SK-N-SH (cell line): ENCODE measurements around the gene GUK1. TPM values are rescaled to one million over a fixed set of nuclear protein-coding genes. Genes with fewer than 3 reads are reported as not detected.

Experiments used
- CTCF ChIA-PET: fragments of 300-600, 350-600 bp; formaldehyde crosslinking; extraction: SDS; loops from one replicate; lab custom pipeline; 2021; lab: Yijun Ruan, JAX
- POLR2A ChIA-PET: fragments of 350-600 bp; sonication (Branson Sonifier 250); formaldehyde crosslinking; extraction: SDS; loops from one replicate; lab custom pipeline; 2020; ENCODE audit warnings: antibody characterized with exemption, inconsistent platforms; lab: Yijun Ruan, JAX
- DNase-seq: peaks from one replicate; pipeline ENCODE4 v3.0.0; 2012
- H2AFZ ChIP-seq: fragments of 200-600 bp; sonication (generic); 2 replicates; pipeline ENCODE4 v1.8.1; 2016; ENCODE audit warnings: antibody characterized with exemption, mild to moderate bottlenecking, low read depth
- H3F3A ChIP-seq: fragments of 200-600 bp; sonication (generic); replicated peaks from 2 replicates; pipeline ENCODE3; 2016; ENCODE audit warnings: antibody characterized with exemption, mild to moderate bottlenecking; ENCODE audit not compliant: insufficient read depth
- H3K27ac ChIP-seq, 2 experiments: fragments of 200-500 bp in 1 of 2; fragments of 200-600 bp in 1 of 2; sonication (Bioruptor generic) in 1 of 2; sonication (generic), shearing (Covaris generic) in 1 of 2; 2 replicates each; pipeline versions ENCODE4 v1.5.1 to v1.6.1; 2014 to 2016; ENCODE audit warnings: low read depth in 2 of 2, inconsistent platforms in 1 of 2, low read length in 1 of 2, mild to moderate bottlenecking in 1 of 2, mixed read lengths in 1 of 2
- H3K27me3 ChIP-seq: fragments of 200-600 bp; sonication (generic), shearing (Covaris generic); 2 replicates; pipeline ENCODE4 v1.6.1; 2016; ENCODE audit warnings: mixed run types; ENCODE audit not compliant: insufficient read depth
- H3K36me3 ChIP-seq, 2 experiments: fragments of 200-500 bp in 1 of 2; fragments of 200-600 bp in 1 of 2; sonication (Bioruptor generic) in 1 of 2; sonication (generic) in 1 of 2; replicated peaks in 1 of 2; 2 replicates each; pipeline versions ENCODE3 to v1.5.1; 2014 to 2016; ENCODE audit warnings: low read length in 1 of 2, mild to moderate bottlenecking in 1 of 2; ENCODE audit not compliant: insufficient read depth in 2 of 2, control insufficient read depth in 1 of 2
- H3K4me1 ChIP-seq, 2 experiments: fragments of 200-500 bp in 1 of 2; fragments of 200-600 bp in 1 of 2; sonication (Bioruptor generic) in 1 of 2; sonication (generic), shearing (Covaris generic) in 1 of 2; 2 replicates each; pipeline versions ENCODE4 v1.5.1 to v1.6.1; 2014 to 2016; ENCODE audit warnings: low read depth in 1 of 2, low read length in 1 of 2, mixed run types in 1 of 2; ENCODE audit not compliant: insufficient read depth in 2 of 2, control insufficient read depth in 1 of 2
- H3K4me2 ChIP-seq: fragments of 200-600 bp; sonication (generic), shearing (Covaris generic); 2 replicates; pipeline ENCODE4 v1.6.1; 2017; ENCODE audit warnings: mixed run types
- H3K4me3 ChIP-seq, 2 experiments: fragments of 200-500 bp in 1 of 2; fragments of 200-600 bp in 1 of 2; sonication (Bioruptor generic) in 1 of 2; sonication (generic), shearing (Covaris generic) in 1 of 2; 2 replicates each; pipeline versions ENCODE4 v1.5.1 to v1.8.1; 2014 to 2016; ENCODE audit warnings: low read depth in 2 of 2, inconsistent platforms in 1 of 2, low read length in 1 of 2, mild to moderate bottlenecking in 1 of 2, mixed read lengths in 1 of 2, moderate library complexity in 1 of 2
- H3K79me2 ChIP-seq: fragments of 200-600 bp; sonication (generic); 2 replicates; pipeline ENCODE4 v1.8.1; 2017; ENCODE audit warnings: mild to moderate bottlenecking; ENCODE audit not compliant: insufficient read depth
- H3K9ac ChIP-seq: fragments of 200-600 bp; sonication (generic); 2 replicates; pipeline ENCODE4 v1.6.1; 2017; ENCODE audit warnings: mixed run types
- H3K9me2 ChIP-seq: fragments of 200-600 bp; sonication (generic); 2 replicates; pipeline ENCODE4 v1.6.1; 2017; ENCODE audit warnings: mixed run types
- H3K9me3 ChIP-seq: fragments of 200-600 bp; sonication (generic); 2 replicates; pipeline ENCODE4 v1.6.1; 2017; ENCODE audit warnings: mixed run types, mild to moderate bottlenecking, moderate library complexity
- H4K20me1 ChIP-seq: fragments of 200-600 bp; sonication (generic); 2 replicates; pipeline ENCODE4 v1.6.1; 2017; ENCODE audit warnings: mild to moderate bottlenecking, mixed run types; ENCODE audit not compliant: insufficient read depth
- CHD2 ChIP-seq: fragments of 150-350 bp; IDR thresholded peaks from 2 replicates; pipeline ENCODE4 v1.6.1; 2018; ENCODE audit warnings: low read length; ENCODE audit not compliant: partially characterized antibody
- ELF1 ChIP-seq: IDR thresholded peaks from 2 replicates; pipeline ENCODE4 v1.4.0; 2012
- EP300 ChIP-seq, 2 experiments: IDR thresholded peaks; 2 replicates each; pipeline versions ENCODE4 v1.4.0 to v1.6.1; 2012; ENCODE audit warnings: borderline replicate concordance in 1 of 2, low read depth in 1 of 2, low read length in 1 of 2
- FOXJ3 ChIP-seq: sonication (generic); formaldehyde crosslinking; IDR thresholded peaks from 2 replicates; pipeline ENCODE4 v1.5.1; 2020; ENCODE audit warnings: mild to moderate bottlenecking, missing genetic modification reagents
- GABPA ChIP-seq: IDR thresholded peaks from 2 replicates; pipeline ENCODE4 v1.4.0; 2012; ENCODE audit warnings: low read depth, mild to moderate bottlenecking
- GATA2 ChIP-seq: sonication (generic); formaldehyde crosslinking; IDR thresholded peaks from 2 replicates; pipeline ENCODE4 v1.5.0; 2020; ENCODE audit warnings: mild to moderate bottlenecking, missing genetic modification reagents
- JUND ChIP-seq: IDR thresholded peaks from 2 replicates; pipeline ENCODE4 v1.4.0; 2012
- MXI1 ChIP-seq: IDR thresholded peaks from 2 replicates; pipeline ENCODE4 v1.6.1; 2012; ENCODE audit warnings: mild to moderate bottlenecking, low read depth, low read length, improper control_type of control experiment
- NFIC ChIP-seq: IDR thresholded peaks from 2 replicates; pipeline ENCODE4 v1.4.0; 2012; ENCODE audit warnings: borderline replicate concordance
- POLR2AphosphoS5 ChIP-seq: IDR thresholded peaks from 2 replicates; pipeline ENCODE4 v1.6.1; 2012; ENCODE audit warnings: low read depth, low read length
- RAD21 ChIP-seq: IDR thresholded peaks from 2 replicates; pipeline ENCODE4 v1.6.1; 2012; ENCODE audit warnings: mild to moderate bottlenecking, low read length
- RCOR1 ChIP-seq: fragments of 150-350 bp; IDR thresholded peaks from 2 replicates; pipeline ENCODE4 v1.6.1; 2017; ENCODE audit warnings: antibody characterized with exemption, low read length
- RFX5 ChIP-seq: IDR thresholded peaks from 2 replicates; pipeline ENCODE4 v1.6.1; 2012; ENCODE audit warnings: mild to moderate bottlenecking, improper control_type of control experiment, low read length
- RXRA ChIP-seq: IDR thresholded peaks from 2 replicates; pipeline ENCODE4 v1.4.0; 2012; ENCODE audit warnings: low read depth, mild to moderate bottlenecking, borderline replicate concordance
- TAF1 ChIP-seq: IDR thresholded peaks from 2 replicates; pipeline ENCODE4 v1.6.1; 2012; ENCODE audit warnings: low read depth, mild to moderate bottlenecking, low read length, moderate library complexity, borderline replicate concordance
- TCF12 ChIP-seq: IDR thresholded peaks from 2 replicates; pipeline ENCODE4 v1.4.0; 2012
- YY1 ChIP-seq: IDR thresholded peaks from 2 replicates; pipeline ENCODE4 v1.4.0; 2012; ENCODE audit warnings: low read depth, mild to moderate bottlenecking
- WGBS: methylation state at CpG from one replicate; pipeline ENCODE4 v1.1.6; 2017; ENCODE audit warnings: low lambda C conversion rate; 5-methylcytosine and 5-hydroxymethylcytosine counted together
- polyA plus RNA-seq, 3 experiments: library from polyadenylated mRNA; depleted of rRNA; stranded (reverse); fragments of >200 nt; gene quantifications; 2 replicates each; pipeline ENCODE4 v1.2.3, GENCODE V29; 2012
- TF ChIP-seq, protein P1 (sequence below): IDR thresholded peaks from 2 replicates; pipeline ENCODE4; 2012
- TF ChIP-seq, protein P2 (sequence below): IDR thresholded peaks from 2 replicates; pipeline ENCODE4 v1.4.0; 2012; ENCODE audit warnings: low read depth
- TF ChIP-seq, protein P3 (sequence below): IDR thresholded peaks from 2 replicates; pipeline ENCODE4 v1.6.1; 2012; ENCODE audit warnings: mild to moderate bottlenecking, low read depth, low read length, moderate library complexity
- TF ChIP-seq, protein P4 (sequence below): IDR thresholded peaks from 2 replicates; pipeline ENCODE4 v1.4.0; 2012; ENCODE audit warnings: low read depth, borderline replicate concordance

Gene GUK1
- polyA plus RNA-seq, 1 of the 3 experiments (the other 2 are of a cell fraction) = 742 TPM

GRCh38 chr1:228164561-228165371 is 24.7 kb downstream of the GUK1 start (continued):
- TF ChIP-seq, protein P1, sequence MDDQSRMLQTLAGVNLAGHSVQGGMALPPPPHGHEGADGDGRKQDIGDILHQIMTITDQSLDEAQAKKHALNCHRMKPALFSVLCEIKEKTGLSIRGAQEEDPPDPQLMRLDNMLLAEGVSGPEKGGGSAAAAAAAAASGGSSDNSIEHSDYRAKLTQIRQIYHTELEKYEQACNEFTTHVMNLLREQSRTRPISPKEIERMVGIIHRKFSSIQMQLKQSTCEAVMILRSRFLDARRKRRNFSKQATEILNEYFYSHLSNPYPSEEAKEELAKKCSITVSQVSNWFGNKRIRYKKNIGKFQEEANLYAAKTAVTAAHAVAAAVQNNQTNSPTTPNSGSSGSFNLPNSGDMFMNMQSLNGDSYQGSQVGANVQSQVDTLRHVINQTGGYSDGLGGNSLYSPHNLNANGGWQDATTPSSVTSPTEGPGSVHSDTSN = no peak
- TF ChIP-seq RXRA (no peak), GATA2 (CRISPR knock-in tag) (no peak), NFIC (no peak), YY1 (no peak), TAF1 (no peak), MXI1 (no peak), TCF12 (no peak), RFX5 (no peak)
- TF ChIP-seq, protein P2, sequence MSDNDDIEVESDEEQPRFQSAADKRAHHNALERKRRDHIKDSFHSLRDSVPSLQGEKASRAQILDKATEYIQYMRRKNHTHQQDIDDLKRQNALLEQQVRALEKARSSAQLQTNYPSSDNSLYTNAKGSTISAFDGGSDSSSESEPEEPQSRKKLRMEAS = no peak

DNA sequence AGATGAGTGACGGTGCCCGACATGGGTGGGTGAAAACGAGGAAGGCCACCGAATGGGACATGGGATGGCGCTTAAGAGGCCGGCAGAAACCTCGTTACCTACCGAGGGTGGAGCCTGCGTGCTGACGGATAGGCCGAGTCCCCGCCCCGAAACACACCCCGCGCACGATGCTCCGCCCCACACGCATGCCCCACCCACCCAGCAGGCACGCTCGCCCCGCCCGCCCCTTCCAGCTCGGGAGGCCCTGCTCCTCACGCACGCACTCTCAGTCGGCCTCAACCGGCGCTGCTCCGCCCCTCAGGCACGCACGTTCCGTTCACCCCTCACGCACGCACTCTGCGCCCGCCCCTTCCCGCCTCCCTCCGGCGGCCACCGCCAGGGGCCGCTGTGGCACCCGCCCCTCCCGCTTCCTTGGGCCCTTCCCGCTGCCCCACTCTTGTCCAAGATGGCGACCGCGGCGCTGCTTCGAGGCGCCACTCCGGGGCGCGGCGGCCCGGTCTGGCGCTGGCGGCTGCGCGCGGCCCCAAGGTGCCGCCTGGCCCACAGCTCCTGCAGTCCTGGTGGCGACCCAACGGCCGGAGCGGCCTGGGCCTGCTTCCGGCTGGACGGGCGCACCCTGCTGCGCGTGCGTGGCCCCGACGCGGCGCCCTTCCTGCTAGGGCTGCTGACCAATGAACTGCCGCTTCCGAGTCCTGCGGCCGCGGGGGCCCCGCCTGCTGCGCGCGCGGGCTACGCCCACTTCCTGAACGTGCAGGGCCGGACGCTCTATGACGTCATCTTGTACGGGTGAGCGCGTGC is 25.5 kb downstream of the GUK1 start, which contains the start of gene IBA57:
Gene IBA57 (plus strand): TSS at position 433 of the 798 bp plus-strand sequence. CDS start 13 bp downstream, at position 446.
- POLR2A ChIA-PET = interaction anchor here (0.6 to 2.1 kb wide), 13 partner anchors 8 to 292 kb away, joined by 3 to 8 read pairs (median 4); partner anchors contain the start of genes GJC2 and GUK1
- peak; percentile 85; the same call in 1 of the 2 replicates for TF ChIP-seq TAF1
- TF ChIP-seq ELF1 = peak; percentile 90
- peak; percentile 69 for TF ChIP-seq POLR2AphosphoS5
- TF ChIP-seq CHD2 = no peak
- TF ChIP-seq NFIC = no peak
- TF ChIP-seq GABPA = peak; percentile 67
- TF ChIP-seq, protein P3, sequence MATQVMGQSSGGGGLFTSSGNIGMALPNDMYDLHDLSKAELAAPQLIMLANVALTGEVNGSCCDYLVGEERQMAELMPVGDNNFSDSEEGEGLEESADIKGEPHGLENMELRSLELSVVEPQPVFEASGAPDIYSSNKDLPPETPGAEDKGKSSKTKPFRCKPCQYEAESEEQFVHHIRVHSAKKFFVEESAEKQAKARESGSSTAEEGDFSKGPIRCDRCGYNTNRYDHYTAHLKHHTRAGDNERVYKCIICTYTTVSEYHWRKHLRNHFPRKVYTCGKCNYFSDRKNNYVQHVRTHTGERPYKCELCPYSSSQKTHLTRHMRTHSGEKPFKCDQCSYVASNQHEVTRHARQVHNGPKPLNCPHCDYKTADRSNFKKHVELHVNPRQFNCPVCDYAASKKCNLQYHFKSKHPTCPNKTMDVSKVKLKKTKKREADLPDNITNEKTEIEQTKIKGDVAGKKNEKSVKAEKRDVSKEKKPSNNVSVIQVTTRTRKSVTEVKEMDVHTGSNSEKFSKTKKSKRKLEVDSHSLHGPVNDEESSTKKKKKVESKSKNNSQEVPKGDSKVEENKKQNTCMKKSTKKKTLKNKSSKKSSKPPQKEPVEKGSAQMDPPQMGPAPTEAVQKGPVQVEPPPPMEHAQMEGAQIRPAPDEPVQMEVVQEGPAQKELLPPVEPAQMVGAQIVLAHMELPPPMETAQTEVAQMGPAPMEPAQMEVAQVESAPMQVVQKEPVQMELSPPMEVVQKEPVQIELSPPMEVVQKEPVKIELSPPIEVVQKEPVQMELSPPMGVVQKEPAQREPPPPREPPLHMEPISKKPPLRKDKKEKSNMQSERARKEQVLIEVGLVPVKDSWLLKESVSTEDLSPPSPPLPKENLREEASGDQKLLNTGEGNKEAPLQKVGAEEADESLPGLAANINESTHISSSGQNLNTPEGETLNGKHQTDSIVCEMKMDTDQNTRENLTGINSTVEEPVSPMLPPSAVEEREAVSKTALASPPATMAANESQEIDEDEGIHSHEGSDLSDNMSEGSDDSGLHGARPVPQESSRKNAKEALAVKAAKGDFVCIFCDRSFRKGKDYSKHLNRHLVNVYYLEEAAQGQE = peak; percentile 61; the same call in 1 of the 2 replicates
- no peak for TF ChIP-seq TCF12
- TF ChIP-seq, protein P1 = peak; percentile 59
- no peak; the same call in 1 of the 2 replicates for TF ChIP-seq RCOR1
- TF ChIP-seq FOXJ3 (CRISPR knock-in tag) = no peak
- no peak for TF ChIP-seq JUND
- TF ChIP-seq MXI1 = peak; percentile 14; the same call in 1 of the 2 replicates
- no peak for TF ChIP-seq RAD21
- TF ChIP-seq, protein P4, sequence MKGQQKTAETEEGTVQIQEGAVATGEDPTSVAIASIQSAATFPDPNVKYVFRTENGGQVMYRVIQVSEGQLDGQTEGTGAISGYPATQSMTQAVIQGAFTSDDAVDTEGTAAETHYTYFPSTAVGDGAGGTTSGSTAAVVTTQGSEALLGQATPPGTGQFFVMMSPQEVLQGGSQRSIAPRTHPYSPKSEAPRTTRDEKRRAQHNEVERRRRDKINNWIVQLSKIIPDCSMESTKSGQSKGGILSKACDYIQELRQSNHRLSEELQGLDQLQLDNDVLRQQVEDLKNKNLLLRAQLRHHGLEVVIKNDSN = peak; percentile 43; the same call in 1 of the 2 replicates
- TF ChIP-seq, protein P2 = peak; percentile 72
- TF ChIP-seq RXRA = no peak
- no peak; a peak in 1 of 4 replicates for TF ChIP-seq EP300 (IDR thresholded peaks at IDR 0.05; ENCODE audit: borderline replicate concordance in 1 of 2, low read depth in 1 of 2, low read length in 1 of 2)
- TF ChIP-seq YY1 = peak; percentile 90

More for the DNA sequence above, 25.5 kb downstream of the GUK1 start, which contains the start of gene IBA57:
- DNase-seq = peak; percentile 98
- Histone ChIP-seq H3K4me3 (peak within 1 kb of the TSS; percentile 74 to 79), H3K4me1 (peaks cover 13 to 25% of the 10 kb centered on the region in 2 experiments; a peak in 3 of 4 replicates), H2AFZ (peak within 1 kb of the TSS; percentile 93; the same call in 1 of the 2 replicates), H3K36me3 (no peaks in the 10 kb centered on the region), H3K4me2 (peak within 1 kb of the TSS; percentile 97), H3K27ac (peak within 1 kb of the TSS; percentile 93 to 98), H4K20me1 (no peaks in the 10 kb centered on the region), H3K79me2 (peaks cover 24% of the 10 kb centered on the region), H3K9me2 (no peaks in the 10 kb centered on the region), H3K27me3 (no peaks in the 10 kb centered on the region), H3K9ac (peak within 1 kb of the TSS; percentile 99), H3F3A (no peaks in the 10 kb centered on the region), H3K9me3 (no peaks in the 10 kb centered on the region)
- 3% methylated on average over 41 of the region's 93 CpGs for WGBS
- CTCF ChIA-PET = interaction anchor here (0.6 to 5.5 kb wide), 22 partner anchors 9 to 456 kb away, joined by 3 to 54 read pairs (median 5); partner anchors contain the start of genes GJC2 and GUK1
